GM18499 (cell line): ENCODE results near the gene DSCAM.

Source experiments
- ATAC-seq: cut with Tn5 transposase; IDR thresholded peaks from one replicate; pipeline ENCODE4 v1.9.1; 2021; ENCODE audit warnings: moderate number of reproducible peaks; ENCODE audit not compliant: insufficient read depth, unreplicated experiment

Gene DSCAM

GRCh38 chr21:39980241-39980820 lies 866.6 kb downstream of the DSCAM start:
- no peak for ATAC-seq

- no peak for ATAC-seq
Measured at GRCh38 chr21:39979321-39979720, 867.6 kb downstream of the DSCAM start.

GRCh38 chr21:39976800-39977199 lies 870.2 kb downstream of the DSCAM start:
- no peak for ATAC-seq

GRCh38 chr21:39972976-39973770 lies 873.8 kb downstream of the DSCAM start:
- no peak for ATAC-seq

GRCh38 chr21:39972471-39972870 lies 874.5 kb downstream of the DSCAM start:
- ATAC-seq = no peak

GRCh38 chr21:39971956-39972355 lies 875.0 kb downstream of the DSCAM start:
- no peak for ATAC-seq

GRCh38 chr21:39969691-39970364 lies 877.1 kb downstream of the DSCAM start:
- ATAC-seq = no peak

- ATAC-seq = no peak
Measured at GRCh38 chr21:39968010-39968409, 878.9 kb downstream of the DSCAM start.

- ATAC-seq = no peak
Measured at GRCh38 chr21:39966786-39967185, 880.2 kb downstream of the DSCAM start.

GRCh38 chr21:39965026-39965425 lies 881.9 kb downstream of the DSCAM start:
- ATAC-seq = no peak

- no peak for ATAC-seq
Measured at GRCh38 chr21:39961251-39961650, 885.7 kb downstream of the DSCAM start.
